K562 (cell line): ENCODE data around the gene LRP3. TPM values are rescaled to one million over a fixed set of nuclear protein-coding genes. Genes with fewer than 3 reads are reported as not detected.

Source experiments
- ATAC-seq: fragments of 200-7000 bp; cut with Tn5 transposase; 3 replicates; pipeline ENCODE4 v1.9.1; 2020; ENCODE audit warnings: moderate library complexity
- BruUV-seq: library from RNA; stranded (reverse); fragments of 400-500 nt; replicated peaks from 2 replicates; lab custom pipeline; 2021; lab: Mats Ljungman, UMichigan
- CTCF ChIA-PET: fragments of 300-600 bp; formaldehyde crosslinking; extraction: SDS; loops from one replicate; lab custom pipeline; 2021; ENCODE audit warnings: low intra/inter-chr PET ratio; lab: Yijun Ruan, JAX
- POLR2A ChIA-PET: fragments of 300-600, 350-650 bp; sonication (Branson Sonifier 250); formaldehyde crosslinking; extraction: SDS; loops from one replicate; lab custom pipeline; 2021; ENCODE audit warnings: antibody characterized with exemption, inconsistent platforms; lab: Yijun Ruan, JAX
- DNase-seq, 4 experiments: peaks; one replicate each; pipeline versions ENCODE4 v3.0.0 to v3.0.0-alpha.2; 2011 to 2018; ENCODE audit warnings: low spot score in 3 of 4, mixed read lengths in 3 of 4; ENCODE audit errors: extremely low read depth in 1 of 4
- FAIRE-seq: peaks from 2 replicates; lab custom pipeline; 2011; peaks lifted over from hg19 to GRCh38; lab: Jason Lieb, UNC
- H2AFZ ChIP-seq: 2 replicates; pipeline ENCODE4 v1.6.0; 2011; ENCODE audit warnings: low read depth, low read length, control low read depth, inconsistent platforms
- H3K27ac ChIP-seq: fragments of 200-600 bp; 3 replicates; pipeline ENCODE4 v1.8.0; 2011; ENCODE audit warnings: low read depth, mild to moderate bottlenecking, control low read depth, inconsistent platforms, low read length, moderate library complexity, mixed read lengths; ENCODE audit errors: extremely low read depth
- H3K27me3 ChIP-seq, 2 experiments: fragments of 300-600 bp in 1 of 2; 2 replicates in 1 of 2; 3 replicates in 1 of 2; pipeline versions ENCODE4 v1.6.0 to v1.8.0; 2011; ENCODE audit warnings: inconsistent platforms in 2 of 2, low read length in 2 of 2, mild to moderate bottlenecking in 1 of 2, mixed read lengths in 1 of 2, moderate library complexity in 1 of 2; ENCODE audit not compliant: control insufficient read depth in 2 of 2, insufficient read depth in 2 of 2
- H3K36me3 ChIP-seq: fragments of 300-600 bp; 3 replicates; pipeline ENCODE4 v1.8.0; 2011; ENCODE audit warnings: mild to moderate bottlenecking, low read length, inconsistent platforms; ENCODE audit not compliant: control insufficient read depth, insufficient read depth
- H3K4me1 ChIP-seq, 2 experiments: fragments of 200-600 bp in 1 of 2; replicated peaks in 1 of 2; 2 replicates in 1 of 2; 3 replicates in 1 of 2; pipeline versions ENCODE4 v1.5.1 to v1.8.0; 2011; ENCODE audit warnings: inconsistent platforms in 2 of 2, low read length in 2 of 2, mild to moderate bottlenecking in 1 of 2, mixed read lengths in 1 of 2, moderate library complexity in 1 of 2; ENCODE audit not compliant: control insufficient read depth in 2 of 2, insufficient read depth in 2 of 2
- H3K4me2 ChIP-seq: 2 replicates; pipeline ENCODE4 v1.6.1; 2011; ENCODE audit warnings: low read length, control low read depth, inconsistent platforms, mixed read lengths; ENCODE audit not compliant: insufficient read depth
- H3K4me3 ChIP-seq: fragments of 200-600 bp; sonication (generic), shearing (Covaris generic); 2 replicates; pipeline ENCODE4 v1.5.1; 2016; ENCODE audit warnings: control low read depth, inconsistent platforms
- H3K79me2 ChIP-seq: fragments of 200-600 bp; 3 replicates; pipeline ENCODE4 v1.8.0; 2011; ENCODE audit warnings: low read length, inconsistent platforms; ENCODE audit not compliant: control insufficient read depth, insufficient read depth
- H3K9ac ChIP-seq, 2 experiments: 2 replicates each; pipeline versions ENCODE4 v1.6.0 to v1.6.1; 2011; ENCODE audit warnings: low read depth in 2 of 2, low read length in 2 of 2, control low read depth in 1 of 2, inconsistent platforms in 1 of 2, mild to moderate bottlenecking in 1 of 2, mixed read lengths in 1 of 2; ENCODE audit not compliant: insufficient read depth in 1 of 2
- H3K9me1 ChIP-seq: one replicate; pipeline ENCODE4 v1.6.0; 2011; ENCODE audit warnings: inconsistent platforms, mild to moderate bottlenecking, low read length, moderate library complexity; ENCODE audit not compliant: control insufficient read depth, insufficient read depth
- H3K9me3 ChIP-seq: replicated peaks from 2 replicates; pipeline ENCODE4 v1.5.1; 2011; ENCODE audit warnings: low read depth, low read length, inconsistent platforms; ENCODE audit not compliant: control insufficient read depth, insufficient read depth
- H4K20me1 ChIP-seq: replicated peaks from 2 replicates; pipeline ENCODE4 v1.6.1; 2011; ENCODE audit warnings: low read length, inconsistent platforms, mixed read lengths; ENCODE audit not compliant: control insufficient read depth, insufficient read depth
- CCNT2 ChIP-seq: IDR thresholded peaks from 2 replicates; pipeline ENCODE4 v1.6.1; 2011; ENCODE audit warnings: borderline replicate concordance, low read depth, mild to moderate bottlenecking, moderate library complexity, mixed read lengths, low read length; ENCODE audit not compliant: insufficient read length; ENCODE audit errors: extremely low read depth
- ILF3 ChIP-seq: fragments of 450-650 bp; IDR thresholded peaks from 2 replicates; pipeline ENCODE4 v1.6.1; 2018; ENCODE audit warnings: antibody characterized with exemption, mild to moderate bottlenecking, moderate library complexity, borderline replicate concordance
- KLF1 ChIP-seq: fragments of 450-650 bp; IDR thresholded peaks from 2 replicates; pipeline ENCODE4 v1.6.1; 2016; ENCODE audit warnings: missing genetic modification characterization, missing compliant biosample characterization
- NEUROD1 ChIP-seq: fragments of 150-350 bp; IDR thresholded peaks from 2 replicates; pipeline ENCODE4 v1.6.1; 2014; ENCODE audit warnings: borderline replicate concordance, low read length, low read depth; ENCODE audit not compliant: partially characterized antibody
- PHB ChIP-seq: fragments of 250-450 bp; sonication (Bioruptor Pico); IDR thresholded peaks from 2 replicates; pipeline ENCODE4 v1.5.0; 2021
- RNF219 ChIP-seq: fragments of 250-450 bp; sonication (Bioruptor Pico); IDR thresholded peaks from 2 replicates; pipeline ENCODE4 v1.5.0; 2022; ENCODE audit warnings: mild to moderate bottlenecking
- XRCC3 ChIP-seq: fragments of 450-650 bp; IDR thresholded peaks from 2 replicates; pipeline ENCODE4 v1.6.1; 2017; ENCODE audit warnings: mild to moderate bottlenecking, moderate library complexity
- ZC3H11A ChIP-seq: IDR thresholded peaks from 2 replicates; pipeline ENCODE4 v1.6.1; 2012; ENCODE audit warnings: low read depth, low read length, improper control_type of control experiment
- ZNF217 ChIP-seq: sonication (generic); formaldehyde crosslinking; IDR thresholded peaks from 2 replicates; pipeline ENCODE4 v1.8.0; 2022; ENCODE audit warnings: mild to moderate bottlenecking, missing genetic modification reagents
- ZNF444 ChIP-seq: fragments of 250-450 bp; sonication (Bioruptor Pico); IDR thresholded peaks from 2 replicates; pipeline ENCODE4 v1.4.0; 2020; ENCODE audit warnings: mild to moderate bottlenecking, moderate library complexity
- WGBS: fragments of 100-300 bp; shearing (Covaris generic); methylation state at CpG from one replicate; pipeline ENCODE4 v1.1.6; 2016; ENCODE audit warnings: low coverage, mixed read lengths; ENCODE audit not compliant: insufficient coverage; ENCODE audit errors: missing lambda C conversion rate; 5-methylcytosine and 5-hydroxymethylcytosine counted together
- in situ Hi-C: fragments of 300-500 bp; cut with MboI; formaldehyde crosslinking; loops from 4 replicates; pipeline ENCODE4 v1.15.0; 2018; ENCODE audit warnings: inconsistent platforms, mixed read lengths
- intact Hi-C: fragments of 100-400 bp; cut with micrococcal nuclease; formaldehyde crosslinking; loops from 2 replicates; pipeline ENCODE4 v1.14.2; 2022
- polyA plus RNA-seq, 8 experiments: library from polyadenylated mRNA; depleted of rRNA in 4 of 8; stranded (reverse) in 5 of 8; unstranded in 3 of 8; fragments of >200 nt; fragmentation: Nextera tagmentation in 2 of 8; fragmentation: Illumina TruSeq in 1 of 8; extraction: Ambion mirVana in 2 of 8; extraction: Trizol in 1 of 8; gene quantifications; 2 replicates each; pipeline versions ENCODE4 v1.2.1 to v1.2.3, GENCODE V29; 2011 to 2014; ENCODE audit warnings: inconsistent platforms in 1 of 8, missing spikeins in 1 of 8
- total RNA-seq, 7 experiments: library from RNA; depleted of rRNA in 6 of 7; stranded (reverse); fragments of >200 nt in 6 of 7; fragmentation: Illumina TruSeq in 2 of 7; extraction: Trizol in 2 of 7; gene quantifications; 2 replicates each; pipeline versions ENCODE4 v1.2.1 to v1.2.3, GENCODE V29; 2011 to 2021; ENCODE audit warnings: low replicate concordance in 1 of 7

The LRP3 gene
- total and polyA plus RNA-seq, 9 of the 15 experiments (the other 6 are each of a cell fraction or from before 2014, with no cell fraction given) = 0.29 TPM; not detected in 8

DNA sequence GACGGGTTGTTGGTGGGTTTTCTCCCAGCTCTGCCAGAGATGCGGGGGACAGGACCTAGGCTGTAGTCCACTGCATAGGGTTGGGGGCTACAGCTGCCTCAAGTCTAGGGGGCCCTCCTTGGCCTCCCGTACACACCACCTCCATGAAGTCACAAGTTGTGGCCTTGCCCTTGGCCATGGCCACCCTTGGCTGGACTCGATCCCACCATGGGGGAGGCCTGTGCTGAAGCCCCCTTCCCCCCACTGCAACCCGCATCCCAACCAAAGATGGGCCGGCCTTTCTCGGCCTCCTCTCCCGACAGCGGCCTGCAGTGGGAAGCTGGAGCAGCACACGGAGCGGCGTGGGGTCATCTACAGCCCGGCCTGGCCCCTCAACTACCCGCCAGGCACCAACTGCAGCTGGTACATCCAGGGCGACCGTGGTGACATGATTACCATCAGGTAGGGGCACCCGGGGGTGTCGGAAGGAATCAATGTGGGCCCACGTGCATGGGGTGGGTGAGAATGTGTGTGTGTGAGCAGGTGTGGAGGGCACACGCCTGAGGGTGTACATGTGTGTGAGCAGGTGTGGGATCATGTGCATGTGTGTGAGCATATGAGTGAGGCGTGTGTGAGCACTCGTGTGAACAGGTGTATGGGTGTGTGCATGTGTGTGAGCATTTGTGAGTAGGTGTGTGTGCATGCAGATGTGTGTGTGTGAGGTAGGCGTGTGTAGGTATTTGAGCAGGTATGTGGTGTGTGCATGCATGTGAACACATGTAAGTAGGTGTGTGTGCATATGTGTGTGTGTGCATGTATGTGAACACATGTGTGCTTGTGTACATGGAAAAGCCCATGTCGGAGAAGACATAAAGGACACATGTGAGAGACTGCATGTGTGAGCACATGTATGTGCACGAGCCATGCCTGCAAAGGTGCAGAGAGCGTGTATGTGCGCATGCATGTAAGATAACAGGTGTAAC, 8.7 kb downstream of the LRP3 start:
- no peak for ATAC-seq
- peaks cover 9 to 72% of the 10 kb centered on the region in 2 experiments; a peak in 4 of 5 replicates for H3K27me3 ChIP-seq
- peaks cover 12% of the 10 kb centered on the region; the same call in 1 of the 2 replicates for H4K20me1 ChIP-seq
- H3K79me2 ChIP-seq = no peaks in the 10 kb centered on the region
- H3K27ac ChIP-seq = no peak overlapping the region
- H3K9ac ChIP-seq = no peak overlapping the region
- intact Hi-C loops (no loop called here), in situ Hi-C loops (no loop called here)
- ChIA-PET POLR2A (no interaction called here), CTCF (interaction anchor here (0.6 kb wide), 1 partner anchor 228 kb away, joined by 3 read pairs; no protein-coding TSS in a partner anchor)
- no peaks in the 10 kb centered on the region for H3K9me3 ChIP-seq
- H3K9me1 ChIP-seq = no peaks in the 10 kb centered on the region
- H3K4me1 ChIP-seq = peaks cover 0 to 33% of the 10 kb centered on the region in 2 experiments; a peak in 2 of 5 replicates
- DNase-seq = no peak
- no TSS peak for BruUV-seq
- no peak overlapping the region for H3K4me3 ChIP-seq
- H3K36me3 ChIP-seq = no peaks in the 10 kb centered on the region
- no peak for FAIRE-seq
- H2AFZ ChIP-seq = no peak overlapping the region
- no peak overlapping the region for H3K4me2 ChIP-seq
- WGBS = 6% methylated on average over 23 of the region's 27 CpGs
- TF ChIP-seq NEUROD1 (no peak), ZNF444 (CRISPR knock-in tag) (no peak), KLF1 (tag) (no peak), XRCC3 (no peak), RNF219 (no peak), ILF3 (no peak), ZC3H11A (no peak), ZNF217 (CRISPR knock-in tag) (no peak), PHB (CRISPR knock-in tag) (no peak), CCNT2 (no peak)
